ENCODE data around the gene SH3PXD2B.
"Not testable (repeated sequence)": the region's sequence is repeated elsewhere in the genome, so short reads cannot be mapped to it uniquely, and the experiment has no call there.

SH3PXD2B gene

GRCh38 chr5:172377856-172378255 lies 76.5 kb downstream of the SH3PXD2B start:
- in situ Hi-C loops (cut with MboI; ENCODE audit: low sequenced_read_pairs) = no loop called here

DNA sequence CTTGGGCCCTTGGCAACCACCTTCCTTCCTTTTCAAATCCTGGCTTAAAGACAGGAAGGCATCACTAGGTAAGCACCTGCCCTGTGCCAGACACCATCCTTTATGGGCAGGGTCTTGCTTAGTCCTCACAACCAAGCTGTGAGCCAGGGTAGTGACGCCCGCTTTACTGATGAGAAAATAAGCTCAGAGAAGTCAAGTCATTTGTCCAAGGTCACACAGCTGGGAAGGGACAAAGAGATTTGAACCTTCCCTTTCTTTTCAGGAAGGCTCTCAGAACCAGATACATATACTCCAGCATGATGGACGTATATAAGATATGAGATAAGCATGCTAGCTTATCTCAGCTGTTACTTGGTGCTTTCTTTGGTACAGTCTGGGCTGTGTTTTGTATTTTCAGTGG lies 76.9 kb downstream of the SH3PXD2B start:
- in situ Hi-C loops (cut with MboI; ENCODE audit: low sequenced_read_pairs) = no loop called here

GRCh38 chr5:172374783-172375182 lies 79.5 kb downstream of the SH3PXD2B start:
- in situ Hi-C loops (cut with MboI; ENCODE audit: low sequenced_read_pairs) = no loop called here

DNA sequence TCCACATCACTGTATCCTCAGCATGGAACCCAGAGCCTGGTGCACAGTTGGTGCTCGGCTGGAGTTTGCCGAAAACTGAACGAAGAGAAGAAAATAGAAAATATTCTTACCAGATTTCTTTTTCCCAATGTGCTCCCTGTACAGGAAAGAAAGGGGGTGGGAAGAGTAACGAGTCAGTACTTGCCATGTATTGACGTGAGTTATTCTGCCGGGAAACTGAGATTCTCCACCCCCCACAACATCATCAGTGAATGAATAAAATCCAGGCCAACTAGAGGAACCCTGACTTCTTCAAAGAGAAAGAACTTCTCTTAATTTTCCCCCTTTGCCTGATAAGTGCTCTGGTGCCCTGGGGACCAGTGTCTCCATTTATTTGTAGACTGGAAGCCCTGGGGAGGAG lies 80.6 kb downstream of the SH3PXD2B start:
- in situ Hi-C loops (cut with MboI; ENCODE audit: low sequenced_read_pairs) = no loop called here

DNA sequence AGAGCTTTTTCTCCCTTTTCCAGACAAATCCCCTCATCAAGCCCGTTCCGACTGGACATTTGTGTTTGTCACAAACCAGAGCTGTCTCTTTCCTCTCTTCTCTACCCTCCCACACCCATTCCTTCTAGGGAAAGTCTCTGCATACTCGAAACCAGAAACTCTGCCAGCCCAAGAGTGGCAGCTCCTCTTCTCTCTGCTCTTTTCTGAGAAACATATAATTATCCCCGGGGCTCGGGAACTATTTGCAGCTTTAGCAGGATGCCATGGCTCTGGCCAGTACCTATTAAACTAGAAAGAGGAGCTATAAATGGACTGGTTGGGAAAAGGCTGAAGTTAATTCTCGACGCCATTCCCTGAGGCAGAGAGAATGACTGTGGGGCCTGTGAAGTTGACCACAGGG lies 82.6 kb downstream of the SH3PXD2B start:
- in situ Hi-C loops (cut with MboI; ENCODE audit: low sequenced_read_pairs) = no loop called here

DNA sequence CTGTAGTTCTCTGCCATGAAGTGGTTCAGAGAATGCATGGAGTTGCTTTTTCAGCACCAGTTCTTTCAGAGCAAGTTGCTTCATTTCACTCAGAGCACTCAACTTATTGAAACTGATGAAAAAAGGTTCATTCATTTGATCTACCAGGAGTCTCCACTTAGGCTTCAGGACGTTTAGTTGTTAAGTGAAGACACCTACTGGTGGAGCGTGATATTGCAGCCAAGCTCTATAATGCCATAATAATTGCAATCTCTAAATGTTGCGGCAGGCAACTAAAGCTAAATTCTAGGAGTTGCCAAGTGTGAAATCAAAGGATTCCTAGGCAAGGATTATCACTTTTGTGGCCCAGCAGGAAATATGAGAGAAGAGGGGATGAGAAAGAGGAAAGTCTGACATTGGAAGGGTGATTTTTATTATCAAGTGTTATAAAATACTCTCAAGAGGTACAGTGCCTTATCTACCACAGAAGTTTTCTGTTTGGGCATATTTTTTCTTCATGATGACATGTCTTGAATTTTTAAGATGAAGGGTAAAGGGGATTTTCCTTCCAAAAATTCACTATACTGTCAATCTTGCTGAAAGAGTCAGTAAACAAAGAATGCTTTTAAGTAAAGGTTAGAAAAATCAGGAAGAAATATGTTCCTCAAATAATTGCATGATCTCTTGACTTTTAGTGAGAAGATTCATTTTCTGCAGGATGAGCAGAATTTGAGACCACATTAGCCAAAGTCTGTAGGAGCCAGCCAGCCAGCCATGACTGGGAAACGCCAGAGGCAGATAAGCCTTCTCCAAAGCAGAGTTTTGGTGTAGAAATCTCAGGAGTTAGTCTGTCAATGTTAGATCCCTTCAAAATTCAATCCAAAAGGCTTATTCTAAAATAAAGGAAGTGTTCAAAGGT lies 83.4 kb downstream of the SH3PXD2B start:
- in situ Hi-C loops (cut with MboI; ENCODE audit: low sequenced_read_pairs) = no loop called here

DNA sequence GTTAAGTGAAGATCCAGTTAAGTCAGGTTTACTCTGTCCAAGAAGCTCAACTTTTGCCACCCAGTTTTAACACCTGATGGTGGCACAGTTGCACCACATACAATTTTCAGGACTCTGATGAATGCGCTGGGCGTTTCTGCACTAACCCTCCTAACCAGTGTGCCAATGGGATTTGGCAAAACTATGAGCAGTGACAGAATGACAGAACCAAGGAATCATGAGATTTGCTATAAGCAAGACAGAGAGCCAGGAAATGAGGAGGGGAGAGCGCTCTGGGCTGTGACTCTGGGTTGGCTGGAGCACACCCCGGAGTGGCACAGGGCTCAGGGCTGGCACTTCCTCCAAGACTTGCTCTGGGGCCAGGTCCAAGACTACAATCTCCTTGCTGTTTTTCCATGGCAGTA lies 84.1 kb downstream of the SH3PXD2B start:
- in situ Hi-C loops (cut with MboI; ENCODE audit: low sequenced_read_pairs) = no loop called here

- in situ Hi-C loops (cut with MboI; ENCODE audit: low sequenced_read_pairs) = not testable (repeated sequence)
These were observed 85.6 kb downstream of the SH3PXD2B start for GRCh38 chr5:172368699-172369098.

DNA sequence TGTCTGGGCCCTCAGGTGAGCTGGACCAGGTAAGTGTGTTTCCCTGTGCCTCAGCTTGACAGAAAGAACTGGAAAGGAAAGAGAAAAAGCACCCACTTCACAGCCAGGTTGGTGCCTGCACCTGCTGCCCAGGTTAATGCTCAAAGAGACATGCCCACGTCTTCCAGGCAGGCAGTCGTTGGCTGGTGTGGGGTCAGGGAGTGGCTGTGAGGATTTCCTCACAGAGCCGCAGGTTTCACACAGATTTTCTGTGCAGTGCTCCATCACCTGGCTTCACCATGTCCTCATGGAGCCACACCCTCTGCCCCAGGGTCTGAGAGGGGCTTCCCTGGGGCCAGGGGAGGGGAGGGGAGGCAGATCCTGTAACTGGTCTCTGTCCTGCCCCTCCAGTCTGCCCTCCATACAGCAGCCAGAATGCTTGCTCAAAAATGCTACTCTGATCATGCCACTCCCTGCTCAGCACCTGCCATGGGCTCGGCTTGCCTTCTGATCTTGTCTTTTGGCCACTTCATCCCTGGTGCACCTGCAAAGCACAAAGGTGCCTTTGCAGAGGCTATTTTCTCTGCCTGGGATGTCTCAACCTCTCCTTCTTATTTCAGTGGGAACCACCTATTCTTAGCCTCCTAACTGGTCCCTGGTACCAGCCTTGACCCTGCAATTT lies 88.2 kb downstream of the SH3PXD2B start:
- in situ Hi-C loops (cut with MboI; ENCODE audit: low sequenced_read_pairs) = no loop called here

GRCh38 chr5:172364773-172365172 lies 89.6 kb downstream of the SH3PXD2B start:
- in situ Hi-C loops (cut with MboI; ENCODE audit: low sequenced_read_pairs) = no loop called here

DNA sequence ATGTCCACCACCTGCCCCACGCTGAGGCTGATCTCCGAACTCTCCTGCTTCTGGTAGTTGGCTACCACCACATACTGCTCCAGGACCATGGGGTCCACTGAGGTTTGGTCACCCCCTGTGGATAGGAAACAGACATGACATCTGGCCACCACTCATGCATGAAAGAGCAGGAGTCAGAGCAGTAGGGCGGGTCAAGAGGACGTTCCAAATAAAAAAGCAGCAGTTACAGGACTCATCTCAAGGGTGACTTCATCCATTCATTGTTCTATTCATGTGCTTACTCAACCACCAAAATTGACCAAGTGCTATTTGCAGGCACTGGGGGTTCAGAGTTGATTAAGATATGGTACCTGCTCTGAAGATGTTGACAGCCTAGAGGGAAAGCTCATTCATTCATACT lies 91.6 kb downstream of the SH3PXD2B start:
- in situ Hi-C loops (cut with MboI; ENCODE audit: low sequenced_read_pairs) = no loop called here

DNA sequence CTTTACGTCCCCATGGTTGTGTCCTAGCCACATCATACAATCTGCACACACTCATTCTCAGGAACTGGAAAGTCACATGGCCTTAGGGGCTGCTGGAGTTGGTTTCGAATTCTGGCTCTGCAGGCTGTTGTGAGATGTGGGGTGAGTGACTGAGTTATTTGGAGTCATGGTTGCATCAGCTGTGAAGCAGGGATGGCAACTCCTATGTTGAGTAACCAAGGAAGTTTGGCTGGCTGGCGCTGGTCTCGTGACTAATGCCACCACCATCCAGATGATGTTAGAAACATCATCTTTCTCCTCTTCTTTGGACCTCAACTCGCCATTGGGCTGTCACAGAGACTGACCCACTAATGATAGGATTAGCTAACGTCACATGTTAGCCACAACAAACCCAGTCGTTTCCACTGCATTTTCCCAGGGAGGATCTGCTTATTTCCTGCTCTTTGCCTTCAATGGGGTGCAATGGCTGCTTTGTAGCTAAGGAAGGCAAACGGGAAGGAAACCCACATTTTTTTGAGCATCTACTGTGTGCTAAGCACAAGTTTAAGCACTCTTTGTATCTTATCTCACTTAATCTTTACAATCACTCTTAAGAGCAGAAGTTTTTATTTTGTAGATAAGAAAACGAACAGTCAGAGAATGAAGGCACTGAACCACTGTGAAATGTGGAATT lies 92.6 kb downstream of the SH3PXD2B start:
- in situ Hi-C loops (cut with MboI; ENCODE audit: low sequenced_read_pairs) = no loop called here

DNA sequence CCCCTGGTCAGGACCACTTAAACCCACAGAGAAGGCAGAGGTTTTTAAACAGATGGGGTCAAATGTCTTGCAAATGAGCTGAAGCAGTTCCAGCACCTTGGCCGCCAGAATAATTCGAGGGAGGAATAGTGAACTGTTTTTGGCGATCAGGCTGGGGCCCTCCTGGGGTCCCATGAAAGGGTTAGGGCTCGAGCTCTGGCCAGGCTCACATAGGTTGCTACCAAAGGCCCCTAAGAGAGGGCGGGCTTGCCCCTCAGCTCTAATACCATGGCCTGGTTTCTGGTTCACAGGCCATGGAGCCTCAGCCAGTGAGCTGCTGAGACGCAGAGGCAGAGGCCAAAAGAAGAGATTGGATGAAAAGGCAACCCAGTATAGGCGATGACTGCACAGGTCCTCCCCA lies 96.0 kb downstream of the SH3PXD2B start:
- in situ Hi-C loops (cut with MboI; ENCODE audit: low sequenced_read_pairs) = no loop called here

DNA sequence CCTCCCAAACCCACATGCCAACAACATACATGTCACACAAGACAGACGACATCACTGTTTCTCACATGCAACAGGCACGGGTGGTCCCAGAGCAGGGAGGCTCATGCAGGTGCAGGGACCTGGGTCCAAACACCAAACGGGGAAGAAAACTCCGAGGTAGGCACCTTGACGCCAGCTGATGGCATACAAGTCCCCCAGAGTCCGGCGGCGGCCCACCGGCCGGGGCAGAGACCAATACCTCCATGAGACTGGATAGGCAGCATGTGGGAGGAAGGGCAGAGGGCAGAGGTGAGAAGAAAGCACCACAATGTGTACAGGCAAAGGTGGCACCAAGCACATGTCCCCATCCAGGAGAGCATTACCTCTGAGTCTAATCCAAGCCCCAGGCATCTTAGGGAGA lies 97.8 kb downstream of the SH3PXD2B start:
- in situ Hi-C loops (cut with MboI; ENCODE audit: low sequenced_read_pairs) = no loop called here

- in situ Hi-C loops (cut with MboI; ENCODE audit: low sequenced_read_pairs) = no loop called here
These were observed 98.3 kb downstream of the SH3PXD2B start for GRCh38 chr5:172356047-172356446.

DNA sequence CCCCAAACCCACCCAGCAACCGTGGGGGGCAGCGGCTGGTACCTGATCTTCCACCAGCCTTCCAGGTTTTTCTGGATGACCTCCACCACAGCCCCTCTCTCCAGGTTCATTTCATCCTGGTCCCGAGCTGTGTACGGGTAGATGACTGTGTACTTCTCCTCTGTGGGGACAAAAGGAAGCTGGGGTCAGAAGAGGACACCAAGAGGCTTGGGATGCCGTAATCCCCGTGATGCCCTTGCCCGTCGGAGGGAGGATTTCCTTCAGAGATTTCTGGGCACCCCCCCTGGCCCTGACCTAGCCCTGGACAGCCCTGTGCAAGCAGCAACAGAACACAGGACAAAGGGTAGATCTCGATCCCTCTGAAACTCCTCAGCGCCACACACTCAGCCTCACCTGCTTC lies 100.5 kb downstream of the SH3PXD2B start:
- in situ Hi-C loops (cut with MboI; ENCODE audit: low sequenced_read_pairs) = no loop called here

GRCh38 chr5:172353271-172353812 lies 101.0 kb downstream of the SH3PXD2B start:
- in situ Hi-C loops (cut with MboI; ENCODE audit: low sequenced_read_pairs) = no loop called here

DNA sequence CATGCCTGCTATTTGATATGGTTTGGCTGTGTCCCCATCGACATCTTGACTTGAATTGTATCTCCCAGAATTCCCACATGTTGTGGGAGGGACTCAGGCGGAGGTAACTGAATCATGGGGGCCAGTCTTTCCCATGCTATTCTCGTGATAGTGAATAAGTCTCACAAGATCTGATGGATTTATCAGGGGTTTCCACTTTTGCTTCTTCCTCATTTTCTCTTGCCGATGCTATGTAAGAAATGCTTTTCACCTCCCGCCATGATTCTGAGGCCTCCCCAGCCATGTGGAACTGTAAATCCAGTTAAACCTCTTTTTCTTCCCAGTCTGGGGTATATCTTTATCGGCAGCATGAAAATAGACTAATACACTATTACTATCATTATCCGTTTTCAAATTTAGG lies 101.8 kb downstream of the SH3PXD2B start:
- in situ Hi-C loops (cut with MboI; ENCODE audit: low sequenced_read_pairs) = not testable (repeated sequence)

DNA sequence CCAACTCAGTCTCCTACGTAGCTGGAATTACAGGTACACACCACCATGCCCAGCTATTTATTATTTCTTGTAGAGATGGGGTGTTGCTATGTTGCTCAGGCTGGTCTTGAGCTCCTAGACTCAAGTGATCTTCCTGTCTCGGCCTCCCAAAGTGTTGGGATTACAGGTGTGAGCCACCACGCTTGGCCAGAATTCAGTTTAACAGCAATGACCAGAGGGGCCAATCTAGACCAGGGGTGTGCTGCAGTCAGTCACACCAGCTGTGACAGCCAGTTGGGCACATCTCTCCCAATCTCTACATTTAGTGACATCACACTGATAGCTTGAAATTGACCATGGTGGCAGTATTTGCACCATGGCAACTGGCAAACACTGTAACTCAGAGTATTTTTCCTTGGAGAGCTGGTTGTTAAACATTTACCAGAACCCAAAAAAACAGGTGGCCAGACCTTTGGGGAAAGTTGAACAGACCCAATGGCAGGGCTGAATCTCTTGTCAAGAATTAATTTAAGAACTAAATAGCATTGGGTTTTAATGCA lies 103.0 kb downstream of the SH3PXD2B start:
- in situ Hi-C loops (cut with MboI; ENCODE audit: low sequenced_read_pairs) = no loop called here

- in situ Hi-C loops (cut with MboI; ENCODE audit: low sequenced_read_pairs) = no loop called here
These were observed 103.8 kb downstream of the SH3PXD2B start for GRCh38 chr5:172350212-172351181.

Data from HL-60/S4 treated with phorbol 12-myristate 13-acetate at 8.2 ng/mL for 4 days and 3 days (cell line).